ENCODE results near the gene FUT3.
"Not testable (repeated sequence)": the region's sequence is repeated elsewhere in the genome, so short reads cannot be mapped to it uniquely, and the experiment has no call there.

Gene FUT3

DNA sequence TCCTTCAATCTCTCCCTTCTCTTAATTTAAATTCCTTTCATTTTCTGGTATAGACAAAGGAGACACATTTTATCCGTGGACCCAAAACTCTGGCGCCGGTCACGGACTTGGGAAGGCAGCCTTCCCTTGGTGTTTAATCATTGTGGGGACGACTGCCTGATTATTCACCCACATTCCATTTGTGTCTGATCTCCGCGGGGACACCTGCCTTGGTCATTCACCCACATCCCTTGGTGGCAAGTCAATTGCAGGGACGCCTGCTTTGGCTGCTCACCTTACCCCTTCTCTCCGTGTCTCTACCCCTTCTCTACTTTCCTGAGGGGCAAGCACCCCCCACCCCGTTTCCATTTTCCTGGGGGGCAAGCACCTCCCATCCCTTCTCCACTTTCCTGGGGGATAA lies 3.4 kb downstream of the FUT3 start:
- not testable (repeated sequence) for DNase-seq (ENCODE audit: low spot score)

DNA sequence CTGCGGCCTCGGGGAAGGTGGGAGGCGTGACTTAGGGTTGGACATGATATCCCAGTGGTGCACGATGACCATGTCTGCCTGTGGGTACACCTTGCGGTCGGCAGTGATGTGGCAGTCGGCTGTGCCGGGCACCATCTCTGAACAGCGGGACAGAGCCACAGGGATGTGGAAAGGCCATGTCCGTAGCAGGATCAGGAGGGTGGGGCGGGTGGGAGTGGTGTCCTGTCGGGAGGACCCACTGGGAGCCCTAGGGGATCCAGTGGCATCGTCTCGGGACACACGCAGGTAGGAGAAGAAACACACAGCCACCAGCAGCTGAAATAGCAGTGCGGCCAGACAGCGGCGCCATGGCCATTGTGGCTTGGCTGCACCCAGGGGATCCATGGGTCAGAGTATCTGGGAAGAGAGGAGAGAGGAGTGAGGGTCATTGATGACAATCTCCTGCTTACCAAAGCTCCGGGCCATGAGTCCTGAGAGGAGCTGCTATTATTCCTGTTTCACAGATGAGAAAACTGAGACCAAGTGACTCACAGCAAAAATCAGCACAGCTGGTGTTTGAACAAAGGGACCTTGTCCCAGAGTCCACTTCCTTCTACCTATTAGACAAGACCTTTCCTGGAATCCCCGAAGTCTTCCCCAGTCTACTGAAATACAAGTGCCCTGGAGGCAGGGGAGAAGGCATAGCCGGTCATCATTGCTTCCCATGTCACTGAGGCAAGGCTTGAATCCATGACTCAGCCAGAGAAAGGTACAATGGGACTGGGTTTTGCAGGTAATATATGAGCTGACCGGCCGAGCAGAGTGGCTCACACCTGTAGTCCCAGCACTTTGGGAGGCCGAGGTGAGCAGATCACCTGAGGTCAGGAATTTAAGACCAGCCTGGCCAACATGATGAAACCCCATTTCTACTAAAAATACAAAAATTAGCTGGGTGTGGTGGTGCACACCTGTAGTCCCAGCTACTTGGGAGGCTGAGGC lies 6.5 kb downstream of the FUT3 start:
- no peak for DNase-seq (ENCODE audit: low spot score)

DNA sequence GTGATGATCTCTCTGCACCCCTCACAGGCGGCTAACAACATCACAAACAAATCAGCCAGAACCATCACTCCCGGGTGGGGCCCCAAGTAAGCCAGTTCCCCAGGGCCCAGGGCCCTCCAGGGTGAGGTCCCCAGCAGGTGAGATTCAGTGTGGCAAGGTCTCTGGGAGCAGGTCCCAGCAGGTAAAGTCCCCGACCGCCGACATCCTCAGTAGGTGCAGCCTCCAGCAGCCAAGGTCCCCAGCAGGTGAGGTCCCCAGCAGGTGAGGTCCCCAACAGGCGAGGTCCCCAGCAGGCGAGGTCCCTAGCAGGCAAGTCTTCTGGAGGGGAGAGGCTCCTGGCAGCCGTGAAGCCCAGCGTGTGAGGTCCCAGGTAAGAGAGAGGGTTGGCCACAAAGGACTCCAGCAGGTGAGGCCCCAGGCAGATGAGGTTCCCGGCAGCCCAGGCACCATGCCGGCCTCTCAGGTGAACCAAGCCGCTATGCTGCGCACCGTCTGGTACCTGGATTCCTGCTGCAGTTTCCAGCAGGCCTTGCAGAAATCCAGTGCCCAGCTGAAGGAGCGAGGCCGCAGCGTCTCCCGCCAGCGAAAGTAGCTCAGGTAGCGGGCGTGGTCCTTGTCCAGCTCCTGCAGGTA lies 7.8 kb downstream of the FUT3 start:
- no peak for DNase-seq (ENCODE audit: low spot score)

DNA sequence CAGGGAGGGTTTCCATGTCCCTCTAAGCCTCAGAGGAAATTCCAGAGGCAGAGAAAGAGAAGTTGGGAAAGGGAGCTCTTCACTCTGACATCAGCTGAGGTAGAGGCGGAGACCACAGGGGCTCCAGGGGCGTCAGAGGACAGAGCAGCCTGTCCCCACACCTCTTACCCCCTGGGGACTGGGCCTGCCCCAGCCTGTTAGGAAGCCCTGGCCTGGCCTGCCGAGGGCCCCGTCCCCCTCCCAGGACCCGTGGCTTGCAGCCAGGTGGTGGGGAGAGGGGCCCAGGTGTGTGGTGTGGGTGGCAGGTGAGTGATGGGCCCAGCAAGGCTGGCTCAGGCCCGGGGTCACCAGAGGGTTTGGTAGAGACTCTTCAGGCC lies 9.5 kb downstream of the FUT3 start:
- DNase-seq (ENCODE audit: low spot score), result not testable (repeated sequence)

DNA sequence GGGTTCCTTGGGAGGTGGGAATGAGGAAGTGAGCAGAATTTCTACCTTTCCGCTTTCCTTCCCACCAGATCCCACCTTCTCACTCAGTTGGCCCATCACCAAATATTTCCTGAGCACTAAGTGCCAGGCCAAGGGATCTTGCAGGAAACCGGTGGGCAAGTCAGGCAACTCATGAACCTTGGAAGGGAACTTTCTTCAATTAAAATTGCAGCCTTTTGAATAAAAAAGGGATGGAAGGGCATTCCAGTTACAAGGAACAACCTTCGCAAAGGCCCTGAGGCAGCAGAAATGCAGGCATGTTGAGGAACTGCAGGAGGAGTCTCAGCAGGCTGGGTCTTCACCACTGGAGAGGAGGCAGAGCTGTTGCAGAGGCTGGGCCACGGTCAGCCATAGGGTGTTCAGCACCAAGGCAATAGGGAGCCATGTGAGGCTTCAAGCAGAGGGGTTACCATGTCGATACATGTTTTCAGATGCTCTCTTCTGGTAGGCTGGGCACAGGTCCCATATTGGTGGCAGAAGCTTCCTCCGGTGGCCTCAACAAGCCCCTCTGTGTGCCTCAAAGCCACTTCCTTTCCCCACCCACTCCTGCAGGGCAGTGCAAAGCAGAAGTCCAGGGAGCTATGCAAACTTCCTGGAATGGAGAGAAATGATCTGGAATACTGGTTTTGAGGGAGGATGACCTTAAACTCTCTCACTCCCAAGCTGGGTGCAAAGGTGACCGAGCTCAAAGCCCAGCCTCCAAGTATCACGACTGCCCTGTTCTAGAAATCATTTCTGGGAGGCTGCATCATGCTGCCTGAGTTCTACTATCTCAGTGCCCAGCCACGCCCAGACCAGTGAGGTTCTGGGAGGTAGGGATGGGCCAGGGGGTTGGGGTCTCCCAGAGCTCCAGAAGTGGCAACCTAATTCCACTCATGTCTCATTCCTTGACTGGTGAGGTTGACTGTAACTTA lies 11.9 kb downstream of the FUT3 start, which contains the start of gene FUT6:
Gene FUT6 (minus strand): TSS at position 638 of the 953 bp plus-strand sequence. CDS start 7,135 bp downstream, outside the sequence.
- DNase-seq (ENCODE audit: low spot score), result no peak

DNA sequence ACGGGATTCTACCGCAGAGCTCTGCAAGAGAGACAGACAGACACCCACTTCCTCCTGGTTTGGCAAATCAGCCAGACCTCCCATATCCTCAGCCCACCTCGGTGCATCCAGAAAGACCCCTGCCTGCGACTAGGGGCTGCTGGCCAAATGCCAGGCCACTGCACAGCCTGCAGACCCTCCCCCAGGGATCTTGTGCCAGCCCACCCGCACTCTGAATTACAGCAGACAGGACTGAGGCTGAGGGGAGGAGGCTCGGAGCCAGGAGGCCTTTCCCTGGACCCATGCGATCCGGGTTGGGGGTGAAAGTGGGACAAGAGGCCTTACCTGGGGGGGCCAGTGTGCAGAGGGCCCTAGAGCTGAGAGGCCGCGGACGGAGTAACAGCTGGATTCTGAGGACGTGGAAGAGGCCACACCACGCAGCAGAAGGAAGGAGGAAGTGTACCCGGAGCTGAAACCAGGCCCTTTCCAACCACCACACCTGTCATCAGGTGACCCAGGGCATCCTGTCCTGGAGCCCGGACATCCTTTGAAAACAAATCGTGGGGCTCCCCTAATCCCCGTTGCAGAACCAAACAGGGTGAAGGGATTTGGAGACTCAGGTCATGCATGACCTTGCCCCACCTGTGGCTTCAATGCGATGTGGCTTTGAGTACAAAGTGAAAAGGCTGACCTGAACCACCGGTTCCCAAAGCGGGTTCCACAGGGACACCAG lies 12.7 kb downstream of the FUT3 start:
- DNase-seq (ENCODE audit: low spot score), result no peak

DNA sequence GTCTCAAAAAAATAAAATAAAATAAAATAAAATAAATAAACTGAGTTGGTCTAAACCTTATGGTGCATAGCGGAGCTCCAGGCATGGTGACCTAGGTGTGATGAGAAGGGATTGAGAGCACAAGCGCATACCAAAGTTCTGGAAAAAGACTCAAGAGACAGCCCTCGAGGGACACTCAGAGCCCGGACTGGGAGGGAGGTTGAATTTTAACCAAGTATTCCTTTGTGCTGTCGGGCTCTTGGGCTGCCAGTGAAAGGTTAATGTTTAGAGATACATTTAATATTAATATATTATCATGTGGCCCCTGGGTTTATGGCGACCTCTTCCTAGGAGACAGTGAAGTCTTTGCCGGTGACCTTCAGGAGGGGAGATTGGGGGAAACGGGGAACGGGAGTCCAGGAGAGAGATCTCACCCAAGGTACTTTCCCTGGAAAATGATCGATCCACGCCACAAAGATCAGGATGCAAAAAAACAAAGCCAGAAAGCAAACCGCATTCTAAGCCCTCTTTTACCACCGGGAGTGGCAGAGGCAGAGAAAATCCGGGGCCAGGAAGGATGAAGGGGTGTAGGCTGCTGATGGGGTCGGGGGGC lies 13.4 kb downstream of the FUT3 start:
- no peak for DNase-seq (ENCODE audit: low spot score)

DNA sequence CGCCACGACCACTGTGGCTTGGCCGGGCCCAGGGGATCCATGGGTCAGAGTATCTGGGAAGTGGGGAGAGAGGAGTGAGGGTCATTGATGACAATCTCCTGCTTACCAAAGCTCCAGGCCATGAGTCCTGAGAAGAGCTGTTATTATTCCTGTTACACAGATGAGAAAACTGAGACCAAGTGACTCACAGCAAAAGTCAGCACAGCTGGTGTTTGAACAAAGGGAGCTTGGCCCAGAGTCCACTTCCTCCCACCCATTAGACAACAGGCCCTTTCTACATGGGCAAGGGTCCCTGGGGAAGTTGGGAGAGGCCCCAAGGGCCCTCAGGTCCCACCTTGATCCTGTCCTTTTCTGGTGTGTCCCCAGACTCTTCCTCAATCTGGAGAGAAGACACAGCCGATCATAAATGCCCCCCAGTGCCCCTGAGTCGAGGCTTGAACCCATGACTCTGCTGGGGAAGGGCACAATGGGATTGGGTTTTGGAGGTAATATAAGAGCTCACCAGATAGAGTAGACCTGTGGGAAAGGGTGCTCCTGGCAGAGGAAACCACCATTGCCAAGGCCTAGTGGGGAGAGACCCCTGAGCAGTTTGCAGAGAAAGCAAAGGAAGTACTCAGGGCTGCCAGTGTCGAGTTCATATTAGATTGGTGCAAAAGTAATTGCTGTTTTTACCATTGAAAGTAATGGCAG lies 18.6 kb downstream of the FUT3 start:
- no peak for DNase-seq (ENCODE audit: low spot score)

DNA sequence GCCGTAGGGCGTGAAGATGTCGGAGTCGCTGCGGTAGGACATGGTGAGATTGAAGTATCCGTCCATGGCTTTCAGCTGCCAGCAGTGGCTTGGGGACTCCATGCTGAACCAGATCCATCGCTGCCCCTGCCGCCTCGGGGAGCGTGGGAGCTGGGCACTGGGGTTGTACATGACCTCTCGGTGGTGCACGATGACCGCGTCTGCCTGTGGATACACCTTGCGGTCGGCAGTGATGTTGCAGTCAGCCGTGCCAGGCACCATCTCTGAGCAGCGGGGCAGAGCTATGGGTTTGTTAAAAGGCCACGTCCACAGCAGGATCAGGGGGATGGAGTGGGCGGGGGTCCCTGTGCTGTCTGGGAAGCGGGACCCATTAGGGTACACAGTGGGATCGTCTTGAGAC lies 19.2 kb downstream of the FUT3 start:
- no peak for DNase-seq (ENCODE audit: low spot score)

DNA sequence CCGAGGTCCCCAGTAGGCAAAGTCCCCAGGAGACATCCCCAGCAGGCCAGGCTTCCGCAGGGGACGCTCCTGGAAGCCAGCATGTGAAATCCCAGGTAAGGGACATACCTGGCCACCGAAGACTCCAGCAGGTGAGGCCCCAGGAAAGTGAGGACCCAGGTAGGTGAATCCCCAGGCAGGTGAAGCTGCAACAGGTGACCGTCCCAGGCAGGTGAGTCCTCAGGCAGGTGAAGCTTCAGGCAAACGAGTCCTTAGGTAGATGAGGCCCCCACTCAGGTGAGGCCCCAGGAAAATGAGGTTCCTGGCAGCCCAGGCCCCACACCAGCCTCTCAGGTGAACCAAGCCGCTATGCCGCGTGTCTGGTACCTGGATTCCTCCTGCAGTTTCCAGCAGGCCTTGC lies 20.1 kb downstream of the FUT3 start:
- no peak for DNase-seq (ENCODE audit: low spot score)

DNA sequence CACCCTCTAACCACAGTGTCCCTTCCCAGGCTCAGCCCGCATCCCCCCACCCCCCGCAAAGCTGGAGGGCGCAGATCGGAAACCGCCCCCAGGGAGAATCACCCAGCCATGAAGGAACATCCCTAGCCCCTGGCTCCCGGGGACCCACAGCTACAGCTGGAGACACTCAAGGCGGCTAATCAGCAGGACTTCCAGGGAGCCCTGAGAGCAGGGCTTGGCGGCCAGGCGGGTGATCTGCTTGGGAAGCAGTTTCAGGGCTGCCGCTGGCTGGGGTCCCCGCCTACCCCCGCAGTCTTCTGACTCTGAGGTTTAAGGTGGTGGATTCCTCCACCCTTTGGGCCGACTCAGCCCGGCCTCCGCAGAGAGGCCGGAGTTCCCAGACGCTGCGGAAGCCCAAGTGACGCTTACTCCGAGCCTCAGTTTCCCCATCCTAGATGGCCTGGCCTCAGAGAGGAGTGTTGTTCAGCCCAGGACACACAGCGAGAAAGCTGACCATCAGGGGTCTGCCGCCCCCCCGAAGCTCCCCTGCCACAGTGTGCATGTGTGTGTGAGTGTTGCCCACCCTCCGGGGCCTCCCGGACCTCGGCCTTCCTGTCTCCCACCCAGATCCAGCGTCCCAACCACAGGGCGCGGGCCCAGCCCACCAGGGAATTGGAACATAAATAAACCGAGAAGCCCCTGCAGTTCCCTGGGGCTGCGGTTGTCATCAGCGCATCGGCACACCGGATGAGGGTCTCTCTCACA lies 21.5 kb downstream of the FUT3 start:
- DNase-seq (ENCODE audit: low spot score), result no peak

DNA sequence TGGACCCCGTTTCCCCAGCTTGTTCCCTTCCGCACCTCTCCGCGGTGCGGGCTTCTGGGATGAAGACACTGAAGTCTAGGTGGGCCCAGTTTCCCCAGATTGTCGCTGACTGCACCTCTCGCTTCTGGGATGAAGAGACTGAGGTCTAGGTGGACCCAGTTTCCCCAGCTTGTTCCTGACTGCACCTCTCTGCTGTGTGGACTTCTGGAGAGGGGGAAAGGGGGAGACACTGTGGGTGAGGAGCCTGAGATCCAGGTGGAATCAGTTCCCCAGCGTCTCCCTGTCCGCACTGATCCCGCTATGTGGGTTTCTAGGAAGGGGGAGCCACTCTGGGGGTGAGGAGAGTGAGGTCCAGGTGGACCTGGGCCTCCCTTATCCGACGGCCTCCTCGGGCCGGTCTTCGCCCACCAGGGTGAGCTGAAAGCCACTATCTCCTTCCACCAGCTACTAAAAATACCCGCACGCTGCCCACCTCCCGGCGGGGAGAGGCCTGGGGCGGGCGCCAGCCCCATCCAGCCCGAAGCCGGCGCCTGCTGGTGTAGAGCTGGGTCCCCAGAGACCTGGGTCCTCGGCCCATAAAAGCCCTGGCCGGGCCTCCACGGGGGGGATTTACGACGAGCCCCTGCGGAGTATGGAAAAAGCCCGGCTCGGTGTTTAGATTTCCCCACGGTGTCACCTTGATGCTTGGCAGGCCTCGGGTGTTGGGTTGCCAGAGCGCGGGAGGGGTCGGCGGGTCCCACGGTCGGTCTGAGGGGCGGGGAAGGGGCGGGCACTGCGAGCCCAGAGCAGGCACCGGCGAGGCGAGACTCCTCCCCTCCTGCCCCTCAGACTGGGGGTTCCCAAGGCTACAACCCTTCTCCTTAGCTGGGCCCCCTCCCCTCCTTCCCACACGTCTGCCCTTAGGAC lies 22.3 kb downstream of the FUT3 start:
- DNase-seq (ENCODE audit: low spot score), result peak; percentile 78

DNA sequence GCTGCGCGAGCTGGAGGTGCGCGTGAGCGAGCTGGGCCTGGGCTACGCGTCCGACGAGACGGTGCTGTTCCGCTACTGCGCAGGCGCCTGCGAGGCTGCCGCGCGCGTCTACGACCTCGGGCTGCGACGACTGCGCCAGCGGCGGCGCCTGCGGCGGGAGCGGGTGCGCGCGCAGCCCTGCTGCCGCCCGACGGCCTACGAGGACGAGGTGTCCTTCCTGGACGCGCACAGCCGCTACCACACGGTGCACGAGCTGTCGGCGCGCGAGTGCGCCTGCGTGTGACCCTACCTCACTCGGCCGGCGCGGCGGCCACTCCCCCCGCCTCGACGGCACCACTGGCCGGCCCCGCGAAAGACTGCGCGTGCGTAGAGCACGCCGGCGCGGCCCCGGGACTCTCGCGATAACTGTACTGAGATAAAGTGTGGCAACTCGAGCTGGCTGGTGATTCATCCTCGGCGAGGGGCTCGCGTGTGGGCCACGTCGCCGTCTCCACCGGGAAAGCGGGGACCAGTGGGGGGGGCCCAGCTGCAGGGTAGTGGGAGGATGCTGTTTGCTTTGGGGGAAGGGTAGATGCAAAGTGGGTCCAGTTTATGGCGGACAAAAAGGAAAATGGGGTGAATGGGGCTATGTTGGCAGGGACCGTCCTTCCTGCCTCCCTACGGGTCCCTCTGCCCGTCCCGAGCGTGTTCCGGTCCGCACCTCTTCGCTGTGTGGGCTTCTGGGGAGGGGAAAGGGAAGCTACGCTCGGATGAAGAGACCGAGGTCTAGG lies 23.2 kb downstream of the FUT3 start:
- DNase-seq (ENCODE audit: low spot score), result peak; percentile 98

DNA sequence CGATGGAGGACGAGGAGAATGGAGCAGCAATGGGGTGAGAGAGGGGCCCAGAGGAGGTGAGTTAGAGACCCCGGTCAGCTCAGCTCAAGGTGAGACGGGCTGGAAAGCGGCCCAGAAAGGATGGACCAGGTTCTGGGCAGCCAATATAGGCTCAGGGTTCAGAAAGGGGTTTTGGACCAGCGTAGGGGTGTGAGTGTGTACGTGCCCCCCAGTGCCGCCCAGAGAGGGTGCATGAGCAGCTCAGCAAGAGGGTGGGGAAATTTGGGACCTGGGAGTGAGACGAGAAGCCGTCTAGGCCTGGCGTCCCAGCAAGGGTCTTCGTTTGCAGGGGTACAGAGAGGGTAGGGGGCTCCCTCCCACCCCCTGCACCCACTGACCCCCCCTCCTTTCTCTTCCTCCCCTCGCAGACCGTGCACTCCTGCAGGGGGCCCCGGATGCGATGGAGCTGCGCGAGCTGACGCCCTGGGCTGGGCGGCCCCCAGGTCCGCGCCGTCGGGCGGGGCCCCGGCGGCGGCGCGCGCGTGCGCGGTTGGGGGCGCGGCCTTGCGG lies 23.8 kb downstream of the FUT3 start:
- no peak for DNase-seq (ENCODE audit: low spot score)

DNA sequence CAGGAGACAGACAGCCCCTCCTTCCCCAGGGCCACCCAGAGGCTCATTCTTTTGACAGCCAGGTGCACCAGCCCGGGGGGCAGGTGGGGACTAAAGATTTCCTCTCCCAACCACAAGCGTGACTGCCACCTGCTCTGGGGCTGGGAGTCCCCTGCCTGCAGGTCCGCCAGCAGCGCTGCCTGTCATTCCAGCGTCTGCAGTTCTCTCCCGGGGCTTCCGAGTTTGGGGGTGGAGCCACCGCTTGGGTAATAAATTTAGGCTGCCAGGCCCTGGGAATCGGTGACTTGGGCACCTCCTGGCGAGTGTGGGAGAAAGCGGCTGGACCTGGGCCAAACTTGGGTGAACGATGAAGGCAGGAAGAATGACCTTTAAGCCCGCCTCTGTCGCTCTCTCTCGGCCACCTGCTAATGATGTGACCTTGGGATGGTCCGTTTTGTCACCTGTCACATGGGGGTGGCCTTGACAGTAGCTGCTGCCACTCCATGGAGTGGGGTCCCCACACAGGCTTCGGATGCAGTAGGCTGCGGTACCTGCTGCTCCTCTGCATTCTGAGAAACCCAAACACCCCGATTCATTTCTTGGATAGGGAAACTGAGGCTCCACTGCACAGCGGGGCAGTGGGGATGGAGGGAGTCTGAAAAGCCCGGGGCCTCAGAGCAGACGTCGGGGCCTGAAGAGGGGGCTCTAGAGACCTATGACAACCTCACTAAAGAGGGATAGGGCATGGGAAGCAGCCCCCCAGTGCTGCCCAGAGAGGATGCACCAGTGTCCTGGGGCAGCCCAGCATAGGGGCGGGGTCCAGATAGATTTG lies 24.5 kb downstream of the FUT3 start:
- peak; percentile 75 for DNase-seq (ENCODE audit: low spot score)

DNA sequence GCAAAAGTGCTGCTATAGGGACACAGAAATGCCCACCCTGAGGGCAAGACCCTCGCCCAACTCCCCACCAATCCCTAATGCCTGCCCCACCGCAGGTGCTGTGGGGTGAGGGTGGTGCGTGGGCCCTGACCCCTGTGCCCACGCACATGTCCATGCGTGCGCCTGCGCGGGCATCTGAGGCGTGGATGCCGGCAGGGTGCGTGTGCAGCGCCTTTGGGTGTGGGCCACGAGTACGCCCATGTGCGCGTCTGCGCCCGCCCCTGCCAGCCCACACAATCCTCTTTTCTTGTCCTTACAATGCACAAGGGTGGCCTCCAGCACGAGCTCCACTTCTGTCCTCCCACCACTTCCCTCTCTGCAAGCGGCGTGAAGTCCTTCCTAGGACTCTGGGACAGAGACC lies 26.1 kb downstream of the FUT3 start:
- no peak for DNase-seq (ENCODE audit: low spot score)

DNA sequence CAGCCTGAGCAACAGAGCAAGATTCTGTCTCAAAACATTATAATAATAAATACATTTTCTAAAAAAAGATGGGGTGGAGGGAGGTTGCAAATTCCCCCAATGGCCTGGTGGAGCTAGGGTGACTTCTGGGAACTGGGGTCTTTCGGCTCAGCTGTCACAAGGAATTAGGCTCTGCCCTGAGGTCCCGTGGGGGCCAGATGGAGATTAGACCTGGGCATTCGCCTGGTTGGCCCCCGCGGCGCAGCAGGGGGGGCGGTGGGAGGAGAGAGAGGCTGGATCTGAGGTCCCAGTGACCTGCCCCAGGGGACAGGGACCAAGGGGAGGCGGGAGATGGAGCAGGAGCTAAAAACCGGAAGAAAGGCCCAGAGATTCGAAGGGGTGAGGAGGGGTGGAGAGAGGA lies 26.5 kb downstream of the FUT3 start:
- DNase-seq (ENCODE audit: low spot score), result no peak

Measured in ecto neural progenitor cell (in vitro differentiated cells).